Measurements from ENCODE around the gene NCF2. TPM values are rescaled to one million over a fixed set of nuclear protein-coding genes. Genes with fewer than 3 reads are reported as not detected.

The NCF2 gene
- total RNA-seq, 1 experiment from 2014 or later: 2.7 TPM

Other genes starting within 250 kb of the NCF2 start
- 3.0 and 3.1 TPM in 2 replicates for gene NMNAT2, start 172.1 kb downstream of the NCF2 start, total RNA-seq (2014; rRNA removed; shearing (Covaris generic))
- gene SMG7, start 118.0 kb downstream of the NCF2 start, total RNA-seq (2014; rRNA removed; shearing (Covaris generic)): 19.6 and 23.0 TPM in 2 replicates
- gene ARPC5, start 45.3 kb upstream of the NCF2 start, total RNA-seq (2014; rRNA removed; shearing (Covaris generic)): 334 and 446 TPM in 2 replicates
- gene APOBEC4, start 62.9 kb upstream of the NCF2 start, total RNA-seq (2014; rRNA removed; shearing (Covaris generic)): not detected in 2 replicates
- 5.1 and 5.6 TPM in 2 replicates for gene RGL1, start 214.7 kb upstream of the NCF2 start, total RNA-seq (2014; rRNA removed; shearing (Covaris generic))